Activated CD4-positive, alpha-beta memory T cell treated with anti-CD3 and anti-CD28 coated beads, Interleukin-2, amount 10 ng/mL, durations not matched to agents 7 days and 5 days (primary cell): Measurements from ENCODE around the gene AKIRIN2. TPM values are rescaled to one million over a fixed set of nuclear protein-coding genes. Genes with fewer than 3 reads are reported as not detected.

Experiments
- CTCF ChIA-PET: fragments of 350-600 bp; sonication (Branson Sonifier 250); formaldehyde crosslinking; loops from one replicate; lab custom pipeline; 2021; ENCODE audit warnings: antibody characterized with exemption, inconsistent platforms; lab: Charles Lee
- POLR2A ChIA-PET: fragments of 350-600 bp; sonication (Branson Sonifier 250); formaldehyde crosslinking; loops from one replicate; lab custom pipeline; 2021; ENCODE audit warnings: antibody characterized with exemption; lab: Charles Lee
- DNase-seq: peaks from one replicate; pipeline ENCODE4 v3.0.0-alpha.2; 2020
- H3K27ac Mint-ChIP-seq: one replicate; pipeline ENCODE4 v1.8.0; 2021; ENCODE audit warnings: mild to moderate bottlenecking, mixed read lengths
- H3K27me3 Mint-ChIP-seq: one replicate; pipeline ENCODE4 v1.8.0; 2021; ENCODE audit warnings: mixed read lengths
- H3K36me3 Mint-ChIP-seq: one replicate; pipeline ENCODE4 v1.8.0; 2021; ENCODE audit warnings: low read depth, mixed read lengths
- H3K4me1 Mint-ChIP-seq: one replicate; pipeline ENCODE4 v1.8.0; 2021; ENCODE audit warnings: mixed read lengths
- H3K4me3 Mint-ChIP-seq: one replicate; pipeline ENCODE4 v1.8.0; 2021; ENCODE audit warnings: mild to moderate bottlenecking, mixed read lengths
- H3K9me3 Mint-ChIP-seq: one replicate; pipeline ENCODE4 v1.8.0; 2021; ENCODE audit warnings: mixed read lengths
- total RNA-seq, 2 experiments: library from RNA; stranded (reverse); gene quantifications; one replicate each; pipeline ENCODE4 v1.2.3, GENCODE V29; 2021

Gene AKIRIN2
- total RNA-seq, 2 experiments from 2014 or later, result 56.5 to 58.5 TPM

DNA sequence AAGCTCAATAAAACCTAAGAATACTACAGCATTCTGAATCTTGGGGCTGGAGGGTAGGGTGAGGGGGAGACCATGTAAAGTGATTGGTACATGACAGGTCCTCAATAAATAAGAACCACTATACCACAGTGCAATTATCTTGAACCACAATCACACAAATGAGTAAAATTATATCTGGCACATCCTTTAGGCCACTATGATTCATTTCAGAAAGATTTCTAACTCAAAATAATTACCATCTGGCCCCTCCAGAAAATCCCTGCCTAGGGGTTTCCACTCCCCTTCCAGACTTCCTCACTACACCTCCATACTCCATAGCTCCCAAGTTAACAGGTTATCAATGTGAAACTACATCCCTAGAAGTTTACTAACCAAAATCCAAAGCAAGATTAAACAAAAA lies 19.7 kb downstream of the AKIRIN2 start:
- no peak overlapping the region for H3K27ac Mint-ChIP-seq
- POLR2A ChIA-PET, result interaction anchor here (0.8 to 5.9 kb wide), 3 partner anchors 15 to 20 kb away, joined by 3 to 21 read pairs (median 11); partner anchors contain the start of gene AKIRIN2
- H3K4me1 Mint-ChIP-seq, result peaks cover 75% of the 10 kb centered on the region
- no peaks in the 10 kb centered on the region for H3K27me3 Mint-ChIP-seq
- H3K9me3 Mint-ChIP-seq, result no peaks in the 10 kb centered on the region
- DNase-seq, result no peak
- H3K36me3 Mint-ChIP-seq, result peaks cover 62% of the 10 kb centered on the region
- CTCF ChIA-PET, result interaction anchor here (1.4 kb wide), 1 partner anchor 20 kb away, joined by 4 read pairs; the partner anchor contains the start of gene AKIRIN2
- H3K4me3 Mint-ChIP-seq, result no peak overlapping the region

DNA sequence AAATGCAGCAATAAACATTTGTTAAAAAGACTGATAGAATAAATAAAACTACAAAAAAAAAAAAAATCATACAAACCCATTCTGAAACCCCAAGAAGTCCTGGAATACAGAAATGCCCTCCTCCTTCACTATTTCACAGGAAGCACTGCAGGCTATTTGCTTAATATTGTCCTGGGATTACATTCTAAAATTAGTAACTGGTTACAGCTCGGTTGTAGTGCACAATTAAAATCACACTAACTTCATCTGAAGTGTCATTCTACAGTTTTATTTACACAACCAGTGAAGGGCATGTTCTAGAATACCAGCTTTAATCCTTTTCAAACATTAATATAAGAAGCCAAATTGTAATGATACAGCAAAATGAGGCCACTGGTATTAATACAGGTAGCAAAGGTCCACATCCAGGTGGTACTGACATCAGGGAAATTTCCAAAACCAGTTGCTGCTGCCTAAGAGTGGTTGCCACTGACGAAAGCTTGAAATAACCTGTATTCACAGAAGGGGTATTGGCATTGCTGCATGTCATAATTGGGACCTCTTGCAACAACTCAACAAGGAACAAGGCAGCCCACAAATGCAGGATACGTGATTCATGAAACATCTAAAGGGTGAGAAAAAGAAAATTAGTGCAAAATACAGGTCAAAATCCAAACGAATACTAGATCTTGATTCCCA lies 26.9 kb downstream of the AKIRIN2 start:
- Mint-ChIP-seq H3K27me3 (no peaks in the 10 kb centered on the region), H3K36me3 (peaks cover 72% of the 10 kb centered on the region), H3K4me3 (no peak overlapping the region), H3K9me3 (no peaks in the 10 kb centered on the region), H3K4me1 (peaks cover 36% of the 10 kb centered on the region), H3K27ac (no peak overlapping the region)
- no peak for DNase-seq
- ChIA-PET CTCF (interaction anchor here (0.8 kb wide), 1 partner anchor 42 kb away, joined by 4 read pairs; no protein-coding TSS in a partner anchor), POLR2A (no interaction called here)

DNA sequence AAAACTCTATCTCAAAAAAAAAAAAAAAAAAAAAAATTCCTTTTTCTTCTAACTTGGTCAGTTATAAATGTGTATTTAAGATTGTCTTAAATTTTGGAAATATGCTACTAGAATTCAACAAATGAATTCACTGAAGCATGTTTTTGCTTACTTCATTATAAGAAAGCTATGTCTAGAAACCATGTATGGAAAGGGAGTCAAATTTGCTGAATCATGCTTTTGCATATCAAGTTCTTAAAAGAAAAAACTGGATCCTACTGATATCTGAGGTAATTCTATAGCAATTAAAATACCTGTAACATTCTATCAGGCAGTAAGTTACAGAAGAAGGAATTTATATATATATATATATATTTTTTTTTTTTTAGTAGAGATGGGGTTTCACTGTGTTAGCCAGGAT lies 27.7 kb downstream of the AKIRIN2 start:
- H3K27ac Mint-ChIP-seq, result no peak overlapping the region
- H3K36me3 Mint-ChIP-seq, result peaks cover 71% of the 10 kb centered on the region
- ChIA-PET POLR2A (no interaction called here), CTCF (interaction anchor here (0.7 kb wide), 1 partner anchor 78 kb away, joined by 3 read pairs; no protein-coding TSS in a partner anchor)
- H3K4me1 Mint-ChIP-seq, result peaks cover 32% of the 10 kb centered on the region
- DNase-seq, result no peak
- no peaks in the 10 kb centered on the region for H3K27me3 Mint-ChIP-seq
- H3K4me3 Mint-ChIP-seq, result no peak overlapping the region
- H3K9me3 Mint-ChIP-seq, result no peaks in the 10 kb centered on the region

DNA sequence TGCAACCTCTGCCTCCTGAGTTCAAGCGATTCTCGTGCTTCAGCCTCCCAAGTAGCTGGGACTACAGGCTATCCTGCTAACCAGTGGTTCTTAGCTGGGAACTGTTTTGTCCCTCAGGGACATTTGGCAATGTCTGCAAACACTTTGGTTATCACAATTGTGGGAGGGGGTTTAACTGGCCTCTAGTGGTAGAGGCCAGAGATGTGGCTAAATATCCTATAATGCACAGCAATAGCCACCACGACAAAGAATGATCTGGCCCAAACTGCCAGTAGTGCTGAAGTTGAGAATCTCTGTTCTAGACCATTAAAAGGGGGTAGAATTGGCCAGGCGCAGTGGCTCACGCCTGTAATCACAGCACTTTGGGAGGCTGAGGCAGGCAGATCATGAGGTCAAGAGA lies 28.8 kb downstream of the AKIRIN2 start:
- Mint-ChIP-seq H3K4me1 (peaks cover 26% of the 10 kb centered on the region), H3K27ac (no peak overlapping the region), H3K27me3 (no peaks in the 10 kb centered on the region), H3K36me3 (peaks cover 67% of the 10 kb centered on the region), H3K4me3 (no peak overlapping the region), H3K9me3 (no peaks in the 10 kb centered on the region)
- DNase-seq, result no peak
- POLR2A ChIA-PET, result interaction anchor here (1.5 kb wide), 1 partner anchor 25 kb away, joined by 4 read pairs; no protein-coding TSS in a partner anchor
- CTCF ChIA-PET, result no interaction called here

DNA sequence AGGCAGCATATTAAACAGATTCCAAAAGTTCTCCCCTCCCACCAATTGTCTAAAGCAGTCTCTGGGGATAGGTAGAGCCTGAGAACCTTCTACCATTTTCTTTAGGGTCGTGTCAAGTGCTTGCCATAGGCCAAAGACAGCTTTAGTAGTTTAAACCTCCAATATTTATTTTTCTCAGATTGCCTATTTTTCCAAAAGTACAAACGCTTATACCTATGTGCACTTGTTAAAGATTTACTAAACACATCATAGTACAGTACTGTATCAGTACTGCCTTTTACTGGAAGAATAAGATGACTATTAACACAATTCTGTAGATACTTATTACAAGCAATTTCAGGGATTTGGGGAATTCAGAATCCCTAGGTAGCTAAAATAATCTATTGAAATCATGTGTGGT lies 29.4 kb downstream of the AKIRIN2 start:
- Mint-ChIP-seq H3K27me3 (no peaks in the 10 kb centered on the region), H3K4me1 (peaks cover 21% of the 10 kb centered on the region), H3K9me3 (no peaks in the 10 kb centered on the region), H3K36me3 (peaks cover 67% of the 10 kb centered on the region), H3K4me3 (no peak overlapping the region), H3K27ac (no peak overlapping the region)
- CTCF ChIA-PET, result interaction anchor here (0.6 kb wide), 1 partner anchor 42 kb away, joined by 5 read pairs; no protein-coding TSS in a partner anchor
- POLR2A ChIA-PET, result interaction anchor here (0.6 to 1.5 kb wide), 2 partner anchors 20 to 25 kb away, joined by 3 to 4 read pairs; no protein-coding TSS in a partner anchor
- DNase-seq, result no peak

DNA sequence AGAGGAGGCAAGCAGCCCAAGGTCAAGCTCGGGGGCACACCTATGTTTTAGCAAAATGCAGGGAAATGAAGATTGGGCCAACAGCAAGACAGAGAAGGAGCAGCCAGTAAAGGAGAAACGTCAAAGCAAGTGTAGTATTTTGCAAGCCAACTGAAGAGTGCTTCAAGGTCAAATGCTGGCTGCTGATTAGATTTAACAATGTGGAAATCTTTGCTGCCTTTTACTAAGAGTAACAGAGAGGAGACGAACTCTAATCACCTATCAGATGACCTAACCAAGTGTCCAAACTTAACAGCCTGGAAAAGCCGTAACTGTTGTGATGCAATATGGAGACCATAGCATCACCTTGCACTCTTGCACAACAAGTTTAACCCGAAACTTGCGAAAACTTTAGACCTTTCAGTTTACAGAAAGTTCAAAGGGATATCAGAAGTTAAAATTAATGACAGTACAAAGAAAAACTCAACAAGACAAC lies 30.4 kb downstream of the AKIRIN2 start:
- H3K9me3 Mint-ChIP-seq, result no peaks in the 10 kb centered on the region
- H3K4me3 Mint-ChIP-seq, result no peak overlapping the region
- H3K27me3 Mint-ChIP-seq, result no peaks in the 10 kb centered on the region
- peaks cover 70% of the 10 kb centered on the region for H3K36me3 Mint-ChIP-seq
- ChIA-PET POLR2A (interaction anchor here (1.0 to 1.5 kb wide), 2 partner anchors 26 to 61 kb away, joined by 3 to 4 read pairs; no protein-coding TSS in a partner anchor), CTCF (no interaction called here)
- no peak for DNase-seq
- no peak overlapping the region for H3K27ac Mint-ChIP-seq
- peaks cover 17% of the 10 kb centered on the region for H3K4me1 Mint-ChIP-seq

DNA sequence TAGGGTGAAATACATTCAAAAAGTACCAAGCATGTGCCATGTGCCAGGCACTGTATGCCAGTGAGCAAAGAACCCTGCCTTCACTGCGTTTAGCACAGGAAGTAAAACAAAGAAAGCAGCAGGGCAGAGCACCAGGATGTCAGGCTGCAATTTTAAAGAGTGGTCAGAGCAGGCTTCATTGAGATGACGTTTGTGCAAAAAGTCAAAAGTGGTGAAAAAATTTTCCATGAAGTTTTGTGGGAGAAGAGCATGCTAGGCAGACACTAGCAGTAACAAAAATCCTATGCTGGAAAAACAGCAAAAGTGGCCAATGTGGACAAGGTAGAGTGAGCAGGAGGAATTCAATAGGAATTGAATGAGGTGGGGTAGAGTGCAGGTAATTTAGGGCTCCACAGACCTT lies 31.3 kb downstream of the AKIRIN2 start:
- H3K4me3 Mint-ChIP-seq, result no peak overlapping the region
- ChIA-PET CTCF (interaction anchor here (0.6 kb wide), 1 partner anchor 604 kb away, joined by 4 read pairs; no protein-coding TSS in a partner anchor), POLR2A (no interaction called here)
- peak overlapping the region; percentile 56 for H3K27ac Mint-ChIP-seq
- H3K36me3 Mint-ChIP-seq, result peaks cover 65% of the 10 kb centered on the region
- H3K27me3 Mint-ChIP-seq, result no peaks in the 10 kb centered on the region
- no peak for DNase-seq
- peaks cover 17% of the 10 kb centered on the region for H3K4me1 Mint-ChIP-seq
- H3K9me3 Mint-ChIP-seq, result no peaks in the 10 kb centered on the region

DNA sequence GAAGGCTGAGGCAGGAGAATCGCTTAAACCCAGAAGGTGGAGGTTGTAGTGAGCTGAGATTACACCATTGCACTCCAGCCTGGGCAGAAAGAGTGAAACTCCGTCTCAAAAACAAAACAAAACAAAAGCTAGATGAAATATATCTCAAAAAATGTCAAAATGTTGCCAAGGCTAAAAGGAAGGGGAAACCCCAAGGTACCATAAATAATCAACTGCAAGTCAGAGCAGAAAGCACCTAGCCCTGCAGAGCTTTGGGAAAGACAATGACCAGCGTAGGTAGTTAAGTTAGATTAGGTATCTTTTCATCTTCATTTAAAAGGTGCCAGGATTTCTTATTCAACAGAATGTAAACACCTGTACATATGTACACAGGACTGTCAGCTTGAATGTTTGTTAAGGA lies 33.0 kb downstream of the AKIRIN2 start:
- DNase-seq, result no peak
- H3K27me3 Mint-ChIP-seq, result no peaks in the 10 kb centered on the region
- H3K27ac Mint-ChIP-seq, result no peak overlapping the region
- H3K36me3 Mint-ChIP-seq, result peaks cover 49% of the 10 kb centered on the region
- CTCF ChIA-PET, result interaction anchor here (0.6 kb wide), 1 partner anchor 123 kb away, joined by 3 read pairs; no protein-coding TSS in a partner anchor
- H3K9me3 Mint-ChIP-seq, result no peaks in the 10 kb centered on the region
- no peak overlapping the region for H3K4me3 Mint-ChIP-seq
- POLR2A ChIA-PET, result interaction anchor here (1.2 to 1.5 kb wide), 3 partner anchors 9 to 12 kb away, joined by 3 to 4 read pairs (median 4); no protein-coding TSS in a partner anchor
- H3K4me1 Mint-ChIP-seq, result peaks cover 13% of the 10 kb centered on the region

DNA sequence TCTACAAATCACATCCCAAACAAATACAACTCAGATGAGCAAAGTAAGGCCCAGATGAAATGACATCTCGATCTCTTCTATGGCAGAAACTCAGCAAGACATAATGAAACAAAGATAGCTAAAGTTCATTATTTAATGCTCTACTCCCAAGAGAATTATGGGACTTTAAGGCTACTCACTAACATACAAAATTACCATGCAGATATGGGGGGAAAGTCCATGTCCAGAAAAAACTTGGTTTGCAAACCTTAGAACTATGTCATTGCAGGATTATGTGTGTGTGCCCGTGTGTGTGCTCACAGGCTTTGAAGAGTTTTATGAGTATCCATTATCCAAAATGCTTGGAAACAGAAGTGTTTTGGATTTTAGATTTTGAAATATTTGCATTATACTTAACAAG lies 34.0 kb downstream of the AKIRIN2 start:
- Mint-ChIP-seq H3K27me3 (no peaks in the 10 kb centered on the region), H3K36me3 (peaks cover 53% of the 10 kb centered on the region), H3K4me3 (no peak overlapping the region), H3K27ac (no peak overlapping the region), H3K4me1 (peaks cover 13% of the 10 kb centered on the region), H3K9me3 (no peaks in the 10 kb centered on the region)
- ChIA-PET POLR2A (interaction anchor here (1.2 to 1.5 kb wide), 2 partner anchors 8 to 11 kb away, joined by 3 to 4 read pairs; no protein-coding TSS in a partner anchor), CTCF (no interaction called here)
- DNase-seq, result no peak

DNA sequence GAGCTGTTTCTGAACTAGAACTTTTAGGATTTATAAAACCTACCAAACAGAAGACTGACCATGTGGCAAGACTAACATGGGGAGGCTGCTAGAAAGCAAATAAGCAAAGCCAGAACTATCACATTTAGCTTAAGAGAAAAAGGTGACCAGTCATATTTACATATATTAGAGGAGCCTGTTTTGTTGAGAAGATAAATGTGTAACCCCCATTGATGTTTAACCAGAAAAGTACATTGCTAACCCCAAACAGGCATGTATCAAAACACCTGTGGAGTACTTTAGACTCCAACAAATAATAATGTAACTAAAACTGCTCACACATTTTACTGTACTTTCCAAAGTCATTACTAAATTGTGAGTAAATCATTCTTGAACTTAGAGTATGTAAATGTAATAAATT lies 35.0 kb downstream of the AKIRIN2 start:
- POLR2A ChIA-PET, result interaction anchor here (1.4 kb wide), 1 partner anchor 35 kb away, joined by 3 read pairs; the partner anchor contains the start of gene AKIRIN2
- H3K27ac Mint-ChIP-seq, result no peak overlapping the region
- H3K4me3 Mint-ChIP-seq, result no peak overlapping the region
- no peak for DNase-seq
- CTCF ChIA-PET, result no interaction called here
- no peaks in the 10 kb centered on the region for H3K9me3 Mint-ChIP-seq
- H3K4me1 Mint-ChIP-seq, result peaks cover 13% of the 10 kb centered on the region
- no peaks in the 10 kb centered on the region for H3K27me3 Mint-ChIP-seq
- peaks cover 51% of the 10 kb centered on the region for H3K36me3 Mint-ChIP-seq

DNA sequence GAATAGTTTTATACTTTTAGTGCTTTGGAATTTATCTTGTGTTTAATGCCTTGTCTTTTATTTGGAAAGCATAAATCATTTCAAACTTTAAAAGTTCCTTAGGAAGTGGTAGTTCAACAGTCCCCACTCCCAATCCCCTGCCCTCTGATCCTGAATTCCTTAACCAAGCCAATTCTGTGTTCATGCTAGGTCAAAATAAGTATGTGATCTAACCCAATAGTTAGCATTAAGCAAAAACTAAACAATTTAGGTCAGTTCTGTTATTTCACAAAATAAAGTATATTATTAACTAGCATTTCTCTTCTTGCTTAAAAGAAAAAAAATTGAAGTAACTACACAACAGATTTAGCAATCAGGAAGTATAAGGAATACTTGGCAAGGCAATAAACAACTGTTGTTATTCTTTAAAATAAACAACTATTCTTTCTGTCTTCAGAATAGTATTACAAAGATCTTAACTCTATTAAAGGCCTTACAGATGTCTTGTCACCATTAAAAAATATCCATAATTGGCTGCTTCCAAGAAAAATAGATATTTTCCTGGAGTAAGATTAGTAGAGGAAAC lies 37.0 kb downstream of the AKIRIN2 start:
- H3K27me3 Mint-ChIP-seq, result no peaks in the 10 kb centered on the region
- H3K9me3 Mint-ChIP-seq, result no peaks in the 10 kb centered on the region
- H3K4me1 Mint-ChIP-seq, result peaks cover 3% of the 10 kb centered on the region
- ChIA-PET POLR2A (no interaction called here), CTCF (no interaction called here)
- no peak overlapping the region for H3K4me3 Mint-ChIP-seq
- peaks cover 45% of the 10 kb centered on the region for H3K36me3 Mint-ChIP-seq
- DNase-seq, result no peak
- H3K27ac Mint-ChIP-seq, result no peak overlapping the region

DNA sequence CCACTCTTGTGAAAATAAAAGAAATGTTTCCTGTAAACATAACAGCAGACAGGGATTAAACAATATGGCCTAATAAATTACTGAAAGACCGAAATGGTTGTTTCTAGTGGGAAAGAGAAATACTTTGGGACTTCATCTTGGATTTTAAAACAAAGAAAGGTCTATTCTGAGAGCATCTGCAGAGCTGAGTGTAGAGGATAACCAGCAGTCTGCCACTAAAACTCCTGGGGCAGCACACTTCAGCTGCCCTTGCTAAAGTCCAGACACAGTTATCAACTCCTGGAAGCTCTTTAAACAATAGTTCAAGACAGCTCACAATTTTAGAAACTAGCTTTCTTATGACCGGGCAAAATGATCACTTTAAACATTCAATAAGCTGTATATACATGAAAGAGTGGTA lies 38.6 kb downstream of the AKIRIN2 start:
- no peaks in the 10 kb centered on the region for H3K27me3 Mint-ChIP-seq
- no peak for DNase-seq
- no peaks in the 10 kb centered on the region for H3K4me1 Mint-ChIP-seq
- ChIA-PET CTCF (no interaction called here), POLR2A (no interaction called here)
- peaks cover 49% of the 10 kb centered on the region for H3K36me3 Mint-ChIP-seq
- H3K4me3 Mint-ChIP-seq, result no peak overlapping the region
- no peak overlapping the region for H3K27ac Mint-ChIP-seq
- no peaks in the 10 kb centered on the region for H3K9me3 Mint-ChIP-seq

DNA sequence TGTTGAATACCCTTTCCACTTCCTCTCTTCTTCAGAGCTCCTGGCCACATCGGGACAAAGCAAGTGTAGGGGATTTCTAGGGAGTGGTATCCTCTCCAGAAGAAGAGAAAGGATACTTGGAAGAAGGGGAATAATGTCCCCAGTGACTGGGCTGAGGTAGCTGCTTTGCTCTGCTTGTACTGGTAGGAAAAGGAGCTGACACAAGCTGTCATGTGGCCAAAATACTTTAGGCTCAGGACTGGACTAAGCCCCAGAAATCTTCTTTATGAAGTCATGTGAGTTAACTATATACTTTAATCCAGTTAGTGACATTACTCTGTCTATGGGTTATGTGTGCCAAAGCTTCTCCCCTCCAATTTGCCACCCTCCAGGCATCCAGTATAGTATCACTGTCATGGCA lies 40.5 kb downstream of the AKIRIN2 start:
- Mint-ChIP-seq H3K36me3 (peaks cover 54% of the 10 kb centered on the region), H3K27ac (no peak overlapping the region), H3K27me3 (no peaks in the 10 kb centered on the region), H3K4me1 (peaks cover 16% of the 10 kb centered on the region), H3K4me3 (no peak overlapping the region), H3K9me3 (no peaks in the 10 kb centered on the region)
- CTCF ChIA-PET, result interaction anchor here (0.9 to 1.5 kb wide), 2 partner anchors 45 to 268 kb away, joined by 3 read pairs; no protein-coding TSS in a partner anchor
- POLR2A ChIA-PET, result interaction anchor here (1.7 kb wide), 1 partner anchor 41 kb away, joined by 6 read pairs; the partner anchor contains the start of gene AKIRIN2
- DNase-seq, result no peak
